VCaP (cell line): Measurements from ENCODE around the gene GPR85.

Experiments used
- H3K27ac ChIP-seq: fragments of 450-650 bp; 2 replicates; pipeline ENCODE4 v1.5.1; 2017
- TF ChIP-seq, protein P1 (sequence below): fragments of 450-650 bp; conservative IDR thresholded peaks from 2 replicates; pipeline ENCODE4 v1.5.1; 2017; ENCODE audit warnings: mild to moderate bottlenecking, moderate library complexity

GPR85 gene

DNA sequence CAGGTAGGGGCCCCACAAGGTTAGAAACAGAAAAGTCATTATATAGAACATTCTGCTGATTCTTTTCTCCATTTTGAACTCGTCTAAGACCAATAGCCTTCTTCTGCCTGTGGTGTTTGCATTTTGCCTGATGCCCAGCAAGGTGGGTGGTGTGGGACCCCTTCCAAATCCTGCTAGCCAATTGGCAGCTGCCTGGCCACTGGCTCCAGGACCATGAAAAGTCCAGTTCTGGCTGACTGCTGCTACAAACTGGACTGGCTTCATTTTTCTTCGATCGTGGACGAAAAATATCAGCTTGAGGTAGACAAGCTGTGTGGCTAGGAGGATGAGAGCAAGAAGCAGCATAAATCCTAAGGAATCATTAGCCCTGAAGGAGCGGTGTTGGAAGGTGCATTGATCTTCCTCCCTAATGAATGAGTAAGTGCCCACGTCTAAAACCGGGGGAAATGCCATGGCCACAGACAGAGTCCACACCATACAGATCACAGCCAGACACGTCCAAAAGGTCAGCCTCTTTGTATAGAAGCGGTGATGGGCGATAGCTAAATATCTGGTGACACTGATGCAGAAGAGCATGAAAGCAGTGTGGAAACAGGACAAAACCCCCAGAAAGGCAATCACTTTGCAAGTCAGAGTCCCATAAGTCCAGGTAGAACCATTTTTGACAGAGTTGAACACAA, 2.7 kb downstream of the GPR85 start:
- no peak overlapping the region for H3K27ac ChIP-seq
- TF ChIP-seq, protein P1, sequence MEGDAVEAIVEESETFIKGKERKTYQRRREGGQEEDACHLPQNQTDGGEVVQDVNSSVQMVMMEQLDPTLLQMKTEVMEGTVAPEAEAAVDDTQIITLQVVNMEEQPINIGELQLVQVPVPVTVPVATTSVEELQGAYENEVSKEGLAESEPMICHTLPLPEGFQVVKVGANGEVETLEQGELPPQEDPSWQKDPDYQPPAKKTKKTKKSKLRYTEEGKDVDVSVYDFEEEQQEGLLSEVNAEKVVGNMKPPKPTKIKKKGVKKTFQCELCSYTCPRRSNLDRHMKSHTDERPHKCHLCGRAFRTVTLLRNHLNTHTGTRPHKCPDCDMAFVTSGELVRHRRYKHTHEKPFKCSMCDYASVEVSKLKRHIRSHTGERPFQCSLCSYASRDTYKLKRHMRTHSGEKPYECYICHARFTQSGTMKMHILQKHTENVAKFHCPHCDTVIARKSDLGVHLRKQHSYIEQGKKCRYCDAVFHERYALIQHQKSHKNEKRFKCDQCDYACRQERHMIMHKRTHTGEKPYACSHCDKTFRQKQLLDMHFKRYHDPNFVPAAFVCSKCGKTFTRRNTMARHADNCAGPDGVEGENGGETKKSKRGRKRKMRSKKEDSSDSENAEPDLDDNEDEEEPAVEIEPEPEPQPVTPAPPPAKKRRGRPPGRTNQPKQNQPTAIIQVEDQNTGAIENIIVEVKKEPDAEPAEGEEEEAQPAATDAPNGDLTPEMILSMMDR = no peak

DNA sequence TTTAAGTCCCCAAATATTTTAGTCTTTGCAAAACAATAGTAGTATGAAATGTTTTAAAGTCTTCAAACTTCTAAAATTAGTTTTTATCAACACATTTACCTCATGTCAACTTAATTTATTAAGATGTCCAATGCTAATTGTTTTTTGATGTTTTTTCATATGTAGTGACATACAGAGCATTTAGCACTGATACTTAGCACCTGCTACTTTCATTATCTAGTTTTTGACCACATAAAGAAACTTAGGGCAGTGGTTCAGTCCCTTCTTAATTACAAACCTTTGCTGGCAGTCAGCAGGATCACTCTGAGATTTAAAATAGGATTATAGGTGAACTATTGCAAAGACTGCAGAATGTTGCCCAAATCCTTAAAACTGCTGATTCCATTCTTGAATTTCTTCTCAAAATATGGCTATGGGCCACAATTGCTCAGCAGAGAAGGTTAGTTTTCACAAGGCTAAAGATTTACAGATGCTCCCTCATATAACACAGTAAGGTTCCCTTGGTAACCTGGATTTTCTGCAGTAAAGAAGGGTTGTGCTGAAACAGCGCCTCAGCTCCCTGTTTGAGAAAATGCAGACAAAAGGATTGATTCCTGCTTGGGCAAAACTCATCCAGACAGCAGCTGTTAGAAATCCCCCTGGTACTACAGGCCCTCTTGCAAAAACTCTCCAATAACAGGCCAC, 3.4 kb downstream of the GPR85 start:
- TF ChIP-seq, protein P1 = no peak
- no peak overlapping the region for H3K27ac ChIP-seq

DNA sequence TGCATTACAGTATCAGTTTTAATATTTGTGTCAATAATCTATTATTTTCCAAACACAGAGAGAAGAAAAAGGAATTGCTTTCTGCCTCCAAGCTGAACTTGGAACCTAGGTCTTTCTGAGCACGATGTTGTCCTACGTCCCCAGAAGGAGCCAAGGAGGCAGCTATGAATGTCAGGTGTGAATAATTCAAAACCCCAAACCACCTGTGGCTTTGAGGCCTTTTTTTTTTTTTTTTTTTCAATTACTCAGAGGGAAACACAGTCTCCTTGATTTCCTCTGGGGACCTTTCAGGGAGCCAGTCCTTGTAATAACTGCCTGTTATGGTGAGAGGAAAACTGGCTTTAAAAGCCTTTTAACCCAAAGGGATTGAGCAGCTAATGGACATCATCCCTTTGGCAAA, 8.3 kb downstream of the GPR85 start:
- H3K27ac ChIP-seq = no peak overlapping the region
- TF ChIP-seq, protein P1 = no peak

DNA sequence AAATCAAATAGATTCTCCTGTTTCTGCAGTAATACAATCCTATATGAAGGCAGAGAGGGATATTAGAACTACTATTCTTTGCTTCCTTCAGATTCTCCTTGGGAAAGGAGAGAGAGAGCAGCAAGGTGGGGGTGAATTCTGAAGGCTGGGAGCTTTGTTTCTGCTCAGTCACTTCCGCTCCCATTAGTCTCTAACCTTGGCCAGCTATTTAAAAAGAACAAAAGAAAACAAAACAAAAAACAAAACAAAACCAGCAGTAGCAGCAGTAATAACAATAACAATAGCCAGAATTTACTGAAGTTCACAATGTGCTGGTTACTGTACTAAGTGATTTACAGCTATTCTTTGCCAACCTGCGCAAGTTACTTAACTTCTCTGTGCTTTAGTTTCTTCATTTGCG, 9.9 kb downstream of the GPR85 start:
- no peak overlapping the region for H3K27ac ChIP-seq
- TF ChIP-seq, protein P1 = no peak

DNA sequence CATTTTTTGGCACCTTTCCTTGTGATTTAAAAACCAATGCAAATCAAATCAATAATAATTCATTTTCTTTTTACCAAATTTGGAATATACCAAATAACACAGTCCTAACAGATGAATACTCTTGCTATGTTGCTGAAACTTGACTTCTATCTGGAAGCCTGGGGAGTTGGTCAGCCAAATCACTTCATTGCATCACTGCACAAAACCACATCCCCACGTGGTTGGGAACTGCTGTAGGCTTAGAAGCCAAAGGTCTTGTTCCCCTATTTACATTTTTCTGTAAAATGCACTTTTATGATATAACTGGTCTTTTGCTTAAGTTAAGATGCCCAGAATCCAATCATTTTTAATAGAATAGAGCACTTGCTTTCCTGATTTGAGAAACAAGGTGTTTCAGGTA, 15.2 kb downstream of the GPR85 start:
- H3K27ac ChIP-seq = no peak overlapping the region
- TF ChIP-seq, protein P1 = no peak

DNA sequence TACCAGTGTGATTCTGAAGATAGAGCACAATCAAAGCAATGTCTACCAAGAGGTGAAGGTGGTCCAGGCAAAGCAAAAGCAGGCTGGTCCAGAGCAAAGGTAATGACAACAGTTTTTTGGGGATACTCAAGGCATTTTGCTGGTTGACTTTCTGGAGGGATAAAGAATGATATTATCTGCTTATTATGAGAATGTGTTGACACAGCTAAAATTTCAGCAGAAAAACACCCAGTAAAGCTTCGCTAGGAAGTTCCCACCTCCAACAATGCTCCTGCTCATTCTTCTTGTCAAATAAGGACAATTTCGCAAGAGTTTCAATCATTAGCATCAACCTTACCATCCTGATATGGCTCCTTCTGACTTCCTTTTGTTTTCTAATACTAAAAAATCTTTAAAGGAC, 24.1 kb downstream of the GPR85 start:
- TF ChIP-seq, protein P1 = no peak
- no peak overlapping the region for H3K27ac ChIP-seq

DNA sequence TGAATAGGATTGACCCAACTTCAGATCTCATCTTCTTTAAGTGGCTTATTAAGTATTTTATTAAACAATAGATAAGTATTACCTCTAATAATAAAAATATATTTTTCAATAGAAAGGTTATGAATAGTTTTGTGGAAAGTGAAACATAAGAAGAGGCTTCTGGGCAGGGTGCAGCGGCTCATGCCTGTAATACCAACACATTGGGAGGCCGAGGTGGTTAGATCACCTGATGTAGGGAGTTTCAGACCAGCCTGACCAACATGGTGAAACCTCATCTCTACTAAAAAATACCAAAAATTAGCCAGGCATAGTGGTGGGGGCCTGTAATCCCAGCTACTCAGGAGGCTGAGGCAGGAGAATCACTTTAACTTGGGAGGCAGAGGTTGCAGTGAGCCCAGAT, 26.5 kb downstream of the GPR85 start:
- H3K27ac ChIP-seq = no peak overlapping the region
- TF ChIP-seq, protein P1 = no peak
